Gastrocnemius medialis (tissue), 4 donors: ENCODE data around the gene RASAL3.

Source experiments
- CTCF ChIP-seq, 5 experiments: fragments of 450-650 bp in 3 of 5; fragments of 200-600 bp in 2 of 5; sonication (generic) in 2 of 5; IDR thresholded peaks in 4 of 5; conservative IDR thresholded peaks in 1 of 5; 1 replicate in 4 of 5; 2 replicates in 1 of 5; pipeline ENCODE4 v1.5.1; 2016 to 2019; ENCODE audit warnings: antibody characterized with exemption in 5 of 5, mild to moderate bottlenecking in 3 of 5, moderate library complexity in 3 of 5
- POLR2A ChIP-seq, 2 donors: fragments of 450-650 bp; IDR thresholded peaks; one replicate each; pipeline ENCODE4 v1.6.1; 2017; ENCODE audit warnings: antibody characterized with exemption in 2 of 2, mild to moderate bottlenecking in 2 of 2, moderate library complexity in 2 of 2

- TF ChIP-seq CTCF (IDR thresholded peaks at IDR 0.05 in 4 of 5, conservative IDR thresholded peaks at IDR 0.05 in 1 of 5) (no peak), POLR2A (IDR thresholded peaks at IDR 0.05) (no peak)
Measured at GRCh38 chr19:15471639-15472101, 7.3 kb upstream of the RASAL3 start.
